Activated CD8-positive, alpha-beta memory T cell treated with anti-CD3 and anti-CD28 coated beads for 1 hour (primary cell): ENCODE measurements around the gene C11orf98.
"Not testable (repeated sequence)": the region's sequence is repeated elsewhere in the genome, so short reads cannot be mapped to it uniquely, and the experiment has no call there.

Source experiments
- DNase-seq, 2 donors: peaks; one replicate each; pipeline ENCODE4 v3.0.0-alpha.2; 2020; ENCODE audit warnings: low read depth in 1 of 2; ENCODE audit errors: extremely low read depth in 1 of 2

Gene C11orf98

GRCh38 chr11:62687508-62688396 lies 22.7 kb upstream of the C11orf98 start:
- DNase-seq: no peak

- DNase-seq: no peak
These were observed 17.5 kb upstream of the C11orf98 start for GRCh38 chr11:62682518-62682917.

DNA sequence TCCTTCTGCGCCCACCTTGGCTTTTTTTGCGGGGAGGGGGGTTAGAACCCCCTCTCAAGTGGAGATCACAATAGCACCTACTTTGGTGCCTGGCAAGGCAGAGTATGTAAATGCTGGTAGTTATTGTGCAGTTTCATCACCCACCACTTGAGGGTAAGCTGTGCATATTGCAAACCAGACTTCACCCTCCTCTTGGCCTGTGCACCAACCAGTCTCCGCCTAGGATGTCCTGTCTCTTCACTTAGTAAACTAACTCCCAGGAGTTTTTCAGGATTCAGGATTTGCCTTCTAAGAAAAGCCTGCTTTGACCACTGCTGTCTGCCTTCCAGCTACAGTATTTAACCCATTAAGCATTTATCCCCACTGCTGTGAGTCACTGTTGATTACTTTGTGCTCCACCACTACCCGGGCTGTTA lies 15.8 kb upstream of the C11orf98 start:
- DNase-seq: no peak

DNA sequence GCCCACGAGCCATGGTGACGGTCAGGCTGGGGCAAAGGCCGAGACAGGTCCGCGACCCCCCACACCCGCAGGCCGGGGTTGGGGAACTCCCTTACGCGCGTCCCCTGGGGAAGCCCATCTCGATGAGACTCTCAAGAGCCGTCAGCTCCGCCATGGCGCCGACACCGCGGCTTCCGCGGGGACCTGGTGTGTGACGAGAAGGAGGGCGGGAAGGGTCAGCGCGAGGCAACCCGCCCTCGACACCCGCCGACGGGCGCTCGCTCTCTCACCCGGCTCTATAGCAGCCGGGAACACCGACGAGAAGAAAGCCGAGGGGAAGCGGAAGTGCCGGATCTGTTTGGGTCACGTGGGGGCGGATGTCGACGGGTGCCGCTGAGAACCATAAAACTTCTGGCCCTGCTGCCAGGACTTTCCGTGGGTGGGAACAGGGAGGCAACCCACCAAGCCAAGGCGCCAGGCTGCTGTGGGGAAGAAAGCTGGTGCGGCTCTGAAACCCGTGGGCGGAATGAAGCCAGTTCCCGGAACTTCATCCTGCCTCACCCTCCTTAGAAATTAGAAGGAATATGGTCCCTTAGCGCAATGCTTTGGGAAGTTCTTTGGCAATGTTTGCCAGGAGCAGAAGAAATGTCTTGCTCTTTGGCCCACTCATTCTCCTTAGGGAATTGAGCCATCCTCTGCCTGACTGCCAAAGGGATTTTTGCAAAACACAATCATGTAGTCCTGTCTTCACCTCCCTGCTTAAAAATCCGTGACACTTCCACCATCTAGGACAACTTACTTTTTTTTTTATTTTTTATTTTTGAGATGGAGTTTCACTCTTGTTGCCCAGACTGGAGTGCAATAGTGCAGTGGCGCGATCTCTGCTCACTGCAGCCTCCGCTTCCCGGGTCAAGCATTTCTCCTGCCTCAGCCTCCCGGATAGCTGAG lies 14.0 kb upstream of the C11orf98 start, which contains the start of gene UBXN1:
TSS of gene UBXN1 (minus strand) at position 304 of the 927 bp plus-strand sequence. CDS start at position 154, 150 bp downstream.
- peak; percentile 50 to 69 for DNase-seq

DNA sequence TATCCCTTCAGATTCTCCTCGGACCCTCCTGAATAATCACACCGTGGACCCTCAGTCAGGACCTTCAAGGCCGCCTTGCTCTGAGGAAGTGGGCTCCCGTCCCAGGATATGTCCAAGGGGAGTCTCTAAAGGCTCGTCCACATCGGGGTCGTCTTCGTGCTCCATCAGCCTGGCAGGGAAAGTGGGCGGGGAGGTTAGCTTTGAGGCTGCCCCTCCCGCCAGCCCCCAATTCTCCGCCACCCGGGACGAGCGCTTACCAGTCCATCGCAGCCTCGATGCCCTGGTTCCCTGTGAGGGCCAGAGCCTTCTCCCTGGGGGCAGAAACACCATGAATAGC lies 13.4 kb upstream of the C11orf98 start:
- DNase-seq: no peak

DNA sequence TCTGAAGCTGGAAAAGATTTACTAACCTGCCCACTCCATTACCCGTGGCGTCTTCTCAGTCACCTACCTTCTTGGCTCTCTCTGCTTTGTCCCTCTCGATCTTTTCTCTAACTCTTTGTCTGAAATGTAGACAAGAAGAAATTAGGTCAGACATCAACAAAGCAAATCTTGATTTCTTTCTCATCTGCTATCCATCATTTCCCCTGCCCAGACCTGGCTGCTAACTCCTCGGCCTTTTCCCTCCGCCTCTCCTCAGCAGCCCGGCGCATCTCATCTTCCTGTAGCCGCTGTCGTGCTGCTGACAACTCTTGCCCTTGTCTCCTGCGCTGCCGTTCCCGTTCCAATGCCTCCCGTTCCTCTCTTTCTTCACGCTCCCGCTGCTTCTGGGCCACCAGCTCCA lies 12.7 kb upstream of the C11orf98 start:
- DNase-seq: no peak

- DNase-seq: no peak
These were observed 12.1 kb upstream of the C11orf98 start for GRCh38 chr11:62677156-62677555.

- DNase-seq: no peak
These were observed 11.7 kb upstream of the C11orf98 start for GRCh38 chr11:62676698-62677097.

GRCh38 chr11:62675415-62675814 lies 10.4 kb upstream of the C11orf98 start:
- not testable (repeated sequence) for DNase-seq

- no peak for DNase-seq
These were observed 8.2 kb upstream of the C11orf98 start for GRCh38 chr11:62673196-62673525.

DNA sequence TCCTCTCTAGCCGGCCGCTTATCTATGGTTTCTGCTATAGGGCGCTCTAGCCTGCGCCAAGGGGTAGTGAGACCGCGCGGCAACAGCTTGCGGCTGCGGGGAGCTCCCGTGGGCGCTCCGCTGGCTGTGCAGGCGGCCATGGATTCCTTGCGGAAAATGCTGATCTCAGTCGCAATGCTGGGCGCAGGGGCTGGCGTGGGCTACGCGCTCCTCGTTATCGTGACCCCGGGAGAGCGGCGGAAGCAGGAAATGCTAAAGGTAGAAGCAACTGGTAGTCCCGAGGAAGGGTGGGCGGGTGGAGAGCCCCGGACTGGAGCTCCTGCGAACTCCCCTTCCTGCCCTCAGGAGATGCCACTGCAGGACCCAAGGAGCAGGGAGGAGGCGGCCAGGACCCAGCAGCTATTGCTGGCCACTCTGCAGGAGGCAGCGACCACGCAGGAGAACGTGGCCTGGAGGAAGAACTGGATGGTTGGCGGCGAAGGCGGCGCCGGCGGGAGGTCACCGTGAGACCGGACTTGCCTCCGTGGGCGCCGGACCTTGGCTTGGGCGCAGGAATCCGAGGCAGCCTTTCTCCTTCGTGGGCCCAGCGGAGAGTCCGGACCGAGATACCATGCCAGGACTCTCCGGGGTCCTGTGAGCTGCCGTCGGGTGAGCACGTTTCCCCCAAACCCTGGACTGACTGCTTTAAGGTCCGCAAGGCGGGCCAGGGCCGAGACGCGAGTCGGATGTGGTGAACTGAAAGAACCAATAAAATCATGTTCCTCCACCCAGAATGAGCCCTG lies 6.8 kb upstream of the C11orf98 start, which contains the start of the genes LBHD1 and UQCC3:
TSS of gene LBHD1 (minus strand) at position 660 of the 782 bp plus-strand sequence. CDS start 2,236 bp downstream, outside the sequence.
TSS of gene UQCC3 (plus strand) at position 66 of the 782 bp plus-strand sequence. CDS start at position 139, 73 bp downstream.
- peak in 1 of 2 donors; percentile 49 for DNase-seq

GRCh38 chr11:62671236-62671607 lies 6.2 kb upstream of the C11orf98 start:
- DNase-seq: no peak

DNA sequence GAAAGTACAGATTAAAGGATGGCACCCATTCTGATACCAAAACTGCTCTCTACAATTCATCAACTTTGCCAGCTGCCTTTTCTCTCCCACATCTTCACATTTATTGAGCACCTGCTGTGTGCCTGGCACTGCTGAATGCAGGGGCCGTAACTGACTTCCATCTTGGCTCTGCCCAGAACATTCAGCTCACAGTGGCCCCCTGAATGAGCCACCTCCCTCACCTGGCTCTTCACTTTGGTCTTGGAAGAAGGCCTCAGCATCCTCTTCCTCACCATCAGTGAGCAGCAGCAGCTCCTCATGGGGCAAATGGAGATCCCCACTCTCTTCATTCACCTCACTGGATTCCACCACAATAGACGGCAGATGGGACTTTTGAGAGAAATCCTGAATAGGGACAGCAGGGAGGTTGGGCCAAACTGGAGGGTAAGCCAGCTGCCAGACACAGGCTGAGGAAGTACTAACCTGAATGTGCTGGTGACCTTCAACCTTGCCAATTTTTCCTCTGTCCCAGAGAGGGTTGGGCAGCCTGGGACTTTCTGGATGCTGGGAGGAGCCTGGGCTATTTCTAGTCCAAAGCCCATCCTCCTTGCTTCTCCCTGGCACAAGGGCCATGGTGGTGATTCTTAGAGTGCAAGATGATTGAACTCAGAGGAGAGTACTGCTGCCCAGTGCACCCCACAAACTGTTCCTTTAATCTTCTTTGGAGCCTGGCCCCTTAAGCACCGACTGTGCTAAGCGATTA lies 4.6 kb upstream of the C11orf98 start:
- DNase-seq: no peak

GRCh38 chr11:62667460-62667859 lies 2.5 kb upstream of the C11orf98 start:
- no peak for DNase-seq

- no peak for DNase-seq
These were observed 1.4 kb upstream of the C11orf98 start for GRCh38 chr11:62666259-62666926.

GRCh38 chr11:62665599-62666258 lies 719 bp upstream of the C11orf98 start:
- DNase-seq: peak in 1 of 2 donors; percentile 47

DNA sequence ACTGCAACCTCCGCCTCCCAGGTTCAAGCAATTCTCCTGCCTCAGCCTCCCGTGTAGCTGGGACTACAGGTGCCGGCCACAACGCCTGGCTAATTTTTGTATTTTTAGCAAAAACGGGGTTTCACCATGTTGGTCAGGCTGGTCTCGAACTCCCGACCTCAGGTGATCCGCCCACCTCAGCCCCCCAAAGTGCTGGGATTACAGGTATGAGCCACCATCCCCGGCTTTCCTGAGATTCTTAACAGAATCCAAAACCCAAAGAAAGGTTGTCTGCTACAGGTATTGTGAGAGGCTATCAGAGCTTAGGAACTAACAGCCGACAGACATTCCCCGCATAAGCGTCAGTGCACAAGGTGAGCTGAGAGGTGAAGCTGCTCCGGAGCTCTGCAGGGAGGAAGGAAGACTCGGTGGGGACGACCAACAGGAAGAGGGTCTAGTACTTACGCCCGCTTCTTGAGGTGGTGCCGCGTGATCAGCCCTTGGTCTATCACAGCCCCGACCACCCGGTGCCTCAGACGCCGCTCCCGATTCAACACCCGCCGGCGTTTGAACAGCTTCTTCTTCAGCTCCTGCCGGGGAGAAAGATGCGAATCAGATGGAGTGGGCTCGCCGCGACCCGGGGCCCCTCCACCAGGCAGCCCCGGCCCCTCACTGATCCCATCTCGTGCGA lies 470 bp downstream of the C11orf98 start:
- DNase-seq: no peak

DNA sequence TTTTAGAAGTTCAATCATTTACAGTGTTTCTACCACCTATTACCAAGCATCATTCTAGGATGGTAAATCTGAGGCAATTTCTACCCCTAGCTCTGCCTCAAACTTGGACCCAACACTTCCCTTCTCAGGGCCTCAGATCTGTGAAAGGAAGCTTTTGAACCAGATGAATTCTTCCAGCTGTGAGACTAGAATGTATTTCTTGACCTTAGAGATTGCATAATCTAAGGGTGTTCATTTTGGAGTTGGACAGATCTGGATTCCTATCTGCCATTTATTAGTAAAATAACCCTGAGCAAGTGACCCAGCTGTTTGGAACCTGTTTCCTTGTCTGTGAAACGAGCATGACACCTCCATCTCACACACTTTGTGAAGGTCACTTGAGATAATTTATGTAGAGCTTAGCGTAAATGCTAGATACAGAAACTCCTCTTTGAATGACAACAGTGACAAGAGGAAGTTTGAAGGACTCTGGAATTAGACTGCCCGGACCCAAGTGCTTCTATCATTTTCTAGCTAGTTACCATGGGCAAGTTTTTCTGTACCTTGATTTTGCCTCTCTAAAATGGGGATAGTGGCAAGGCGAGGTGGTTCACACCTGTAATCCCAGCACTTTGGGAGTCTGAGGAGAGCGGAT lies 8.1 kb downstream of the C11orf98 start:
- no peak for DNase-seq
